NCI-H2227 (cell line): Measurements from ENCODE around the gene FNDC10.
"Not testable (repeated sequence)": the region's sequence is repeated elsewhere in the genome, so short reads cannot be mapped to it uniquely, and the experiment has no call there.

Experiments
- DNase-seq: peaks from one replicate; lab custom pipeline; 2025; ENCODE audit not compliant: unreplicated experiment; lab: John Stamatoyannopoulos, UW

FNDC10 gene

DNA sequence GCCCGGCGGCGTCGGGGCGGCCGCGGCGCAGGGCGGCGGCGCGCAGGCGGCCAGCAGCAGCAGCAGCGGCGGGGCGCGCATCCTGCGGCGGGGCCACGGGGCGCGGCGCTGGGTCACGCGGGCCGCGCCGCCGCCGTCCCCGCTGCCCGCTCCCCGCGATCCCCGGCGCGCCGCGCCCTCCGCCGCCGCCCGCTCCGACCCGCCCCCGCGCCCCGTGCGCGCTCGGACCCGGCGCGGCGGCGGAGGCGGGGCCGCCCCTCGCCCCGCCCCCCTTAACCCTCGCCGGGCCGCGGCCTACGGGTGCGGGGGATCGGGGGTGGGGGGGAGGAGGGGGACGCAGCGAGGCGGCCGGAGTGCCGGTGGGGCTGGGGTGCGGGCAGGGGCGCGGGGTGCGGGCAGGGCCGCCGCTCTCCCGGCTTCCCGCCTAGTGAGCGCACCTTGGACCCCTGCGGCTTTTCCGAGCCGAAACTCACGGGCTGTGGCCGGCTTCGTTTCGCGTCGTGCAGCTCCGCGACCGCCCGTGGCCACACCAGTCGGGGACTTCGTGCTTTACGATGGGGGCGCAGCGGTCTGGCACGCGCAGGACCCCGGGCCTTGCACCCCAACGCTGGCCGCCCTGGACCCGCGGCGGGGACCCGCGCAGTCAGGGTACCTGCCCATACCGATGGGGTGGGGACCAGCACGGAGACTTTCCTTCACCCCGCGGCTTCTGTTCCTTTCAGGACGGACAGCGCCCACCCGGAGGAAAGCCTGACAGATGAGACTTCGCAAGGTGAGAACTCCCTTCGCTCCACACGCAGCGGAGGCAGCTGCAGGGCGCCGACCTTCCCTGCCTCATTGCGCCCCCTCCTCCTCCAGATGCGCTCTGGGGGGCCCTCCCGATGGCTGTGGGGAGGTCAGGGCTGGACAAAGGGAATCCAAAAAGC is at the start of gene FNDC10:
Gene FNDC10, minus strand, starts transcription at position 201 of the 926 bp plus-strand sequence. Its CDS starts 120 bp downstream, at position 81.
- DNase-seq = peak; percentile 45

DNA sequence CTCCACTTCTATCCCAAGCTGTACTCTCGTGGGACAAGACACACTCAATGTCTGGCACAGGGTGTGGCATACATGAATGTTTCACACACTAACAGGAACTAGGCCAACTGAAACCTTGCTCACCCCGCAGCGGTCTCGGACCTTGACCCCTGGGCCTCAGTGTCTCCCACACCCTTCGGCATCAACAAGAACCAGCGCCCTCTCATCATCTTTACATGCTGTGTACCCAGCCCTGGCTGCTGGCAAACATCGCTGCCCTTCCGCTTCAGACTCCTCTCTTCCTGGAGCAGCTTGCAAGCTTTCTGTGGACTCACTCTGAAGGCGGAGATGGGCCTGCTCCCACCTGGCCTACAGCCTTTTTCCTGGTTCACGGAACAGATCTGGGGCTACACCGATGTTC is 48.3 kb upstream of the FNDC10 start:
- not testable (repeated sequence) for DNase-seq

- not testable (repeated sequence) for DNase-seq
These were observed 47.8 kb upstream of the FNDC10 start for GRCh38 chr1:1647567-1648241.

- DNase-seq = not testable (repeated sequence)
These were observed 46.4 kb upstream of the FNDC10 start for GRCh38 chr1:1646326-1646725.

- not testable (repeated sequence) for DNase-seq
These were observed 41.0 kb upstream of the FNDC10 start for GRCh38 chr1:1640711-1641461.

- not testable (repeated sequence) for DNase-seq
These were observed 40.1 kb upstream of the FNDC10 start for GRCh38 chr1:1640081-1640480.

DNA sequence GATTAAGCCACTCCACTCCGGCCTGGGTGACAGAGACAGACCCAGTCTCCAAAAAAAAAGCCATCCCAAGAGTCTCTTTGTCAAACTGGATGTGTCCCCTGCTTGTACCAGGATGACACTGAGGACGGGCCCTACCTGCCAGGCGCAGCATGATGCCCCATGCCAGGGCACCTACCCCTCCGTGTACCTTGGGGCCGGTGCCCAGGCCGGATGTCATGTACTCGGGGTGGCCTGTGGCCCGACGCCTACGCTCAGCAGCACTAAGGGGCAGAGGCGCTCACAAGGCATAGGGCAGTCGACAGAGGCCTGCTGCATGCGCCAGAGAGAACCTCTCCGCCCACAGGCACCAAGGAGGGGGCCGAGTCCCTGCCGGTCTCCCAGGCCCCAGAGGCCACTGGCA is 39.4 kb upstream of the FNDC10 start:
- DNase-seq = not testable (repeated sequence)

- DNase-seq = not testable (repeated sequence)
These were observed 38.6 kb upstream of the FNDC10 start for GRCh38 chr1:1638528-1638927.

GRCh38 chr1:1637479-1637875 is 37.5 kb upstream of the FNDC10 start:
- not testable (repeated sequence) for DNase-seq

- DNase-seq = not testable (repeated sequence)
These were observed 36.9 kb upstream of the FNDC10 start for GRCh38 chr1:1636621-1637478.

DNA sequence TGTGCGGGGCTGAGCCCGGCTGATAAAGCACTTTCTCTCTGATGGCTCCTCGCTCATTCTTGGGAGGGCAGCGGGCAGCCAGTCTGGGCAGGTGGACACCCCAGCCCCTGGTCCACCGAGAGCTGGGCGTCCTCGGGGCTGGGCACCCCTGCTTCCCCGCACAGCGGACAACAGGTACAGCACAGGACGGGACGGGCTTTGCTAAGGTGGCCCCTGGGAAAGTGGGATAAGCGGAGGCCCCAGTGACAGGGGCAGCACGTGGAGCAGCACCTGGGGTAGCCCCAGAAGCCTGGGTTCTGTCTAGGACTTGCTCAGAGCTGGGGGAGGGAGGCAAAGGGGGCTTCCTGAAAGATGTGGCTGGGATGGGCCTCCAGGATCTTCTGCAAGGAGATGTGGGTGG is 34.7 kb upstream of the FNDC10 start:
- not testable (repeated sequence) for DNase-seq

GRCh38 chr1:1633409-1633808 is 33.5 kb upstream of the FNDC10 start:
- DNase-seq = not testable (repeated sequence)

DNA sequence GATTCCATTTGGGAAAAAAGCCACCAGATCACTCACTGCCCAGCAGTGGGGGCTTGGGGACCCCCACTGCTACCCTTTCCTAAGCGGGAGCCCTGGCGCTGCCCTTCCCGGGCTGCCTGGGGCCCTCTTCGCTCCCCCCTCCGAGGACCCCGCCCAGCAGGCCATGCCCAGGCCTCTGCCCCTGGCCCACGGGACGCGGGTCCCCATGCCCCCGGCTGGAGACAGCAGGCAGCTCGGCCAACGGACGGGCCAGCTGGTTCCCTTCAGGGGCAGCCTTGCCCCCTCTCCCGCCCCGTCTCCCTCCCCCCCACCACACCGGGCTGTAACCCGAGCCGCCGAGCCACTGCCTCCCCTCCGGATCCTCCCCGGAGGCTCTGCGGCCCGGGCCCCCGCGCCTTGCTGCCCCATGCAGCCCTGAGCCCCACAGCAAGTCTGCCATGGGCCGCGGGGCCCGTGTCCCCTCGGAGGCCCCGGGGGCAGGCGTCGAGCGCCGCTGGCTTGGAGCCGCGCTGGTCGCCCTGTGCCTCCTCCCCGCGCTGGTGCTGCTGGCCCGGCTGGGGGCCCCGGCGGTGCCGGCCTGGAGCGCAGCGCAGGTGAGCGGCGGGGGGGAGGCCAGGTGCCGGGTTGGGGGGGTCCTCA is 32.0 kb upstream of the FNDC10 start, which contains the start of gene MMP23B:
Gene MMP23B, plus strand, starts transcription at position 392 of the 639 bp plus-strand sequence. Its CDS starts 46 bp downstream, at position 438.
- DNase-seq = no peak

DNA sequence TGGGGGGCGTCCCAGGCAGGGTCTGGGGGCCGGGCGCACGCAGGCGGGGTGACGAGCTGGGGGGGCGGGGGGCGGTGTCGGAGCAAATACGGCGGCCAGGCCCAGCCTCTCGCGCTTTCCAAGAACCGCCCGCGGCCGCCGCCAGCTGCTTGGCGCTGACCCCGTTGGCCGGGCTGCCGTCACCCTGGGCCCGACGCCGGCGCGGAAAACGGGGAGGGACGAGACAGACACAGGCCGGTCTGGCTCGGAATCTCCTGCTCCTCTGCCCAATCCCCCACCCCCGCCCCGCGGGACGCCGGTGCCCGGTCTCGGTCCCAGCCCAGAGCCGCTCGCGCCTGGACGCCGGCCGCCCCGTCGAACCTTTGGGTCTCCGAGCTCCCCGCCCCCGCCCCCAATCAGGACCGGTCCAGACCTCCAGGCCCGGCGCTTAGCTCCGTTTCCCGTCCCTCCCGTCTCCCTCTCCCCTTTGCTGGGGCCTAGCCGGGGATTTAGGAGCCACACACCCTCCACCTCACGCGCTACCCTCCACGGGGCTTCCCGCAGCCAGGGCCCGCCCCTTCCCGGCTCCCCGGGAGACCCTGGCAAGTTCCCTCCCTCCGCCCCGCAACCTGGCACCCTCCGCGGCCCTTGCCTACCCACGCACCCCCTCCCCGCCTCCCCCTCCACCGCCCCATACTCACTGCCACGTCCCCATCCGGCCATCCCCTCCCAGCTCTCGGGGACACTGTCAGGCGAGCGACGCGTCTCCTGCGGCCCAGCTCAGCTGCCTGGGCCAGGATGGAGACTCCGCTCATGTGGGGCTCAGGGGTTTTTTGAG is 31.2 kb upstream of the FNDC10 start:
- DNase-seq = no peak

GRCh38 chr1:1630191-1630964 is 30.4 kb upstream of the FNDC10 start:
- no peak for DNase-seq

DNA sequence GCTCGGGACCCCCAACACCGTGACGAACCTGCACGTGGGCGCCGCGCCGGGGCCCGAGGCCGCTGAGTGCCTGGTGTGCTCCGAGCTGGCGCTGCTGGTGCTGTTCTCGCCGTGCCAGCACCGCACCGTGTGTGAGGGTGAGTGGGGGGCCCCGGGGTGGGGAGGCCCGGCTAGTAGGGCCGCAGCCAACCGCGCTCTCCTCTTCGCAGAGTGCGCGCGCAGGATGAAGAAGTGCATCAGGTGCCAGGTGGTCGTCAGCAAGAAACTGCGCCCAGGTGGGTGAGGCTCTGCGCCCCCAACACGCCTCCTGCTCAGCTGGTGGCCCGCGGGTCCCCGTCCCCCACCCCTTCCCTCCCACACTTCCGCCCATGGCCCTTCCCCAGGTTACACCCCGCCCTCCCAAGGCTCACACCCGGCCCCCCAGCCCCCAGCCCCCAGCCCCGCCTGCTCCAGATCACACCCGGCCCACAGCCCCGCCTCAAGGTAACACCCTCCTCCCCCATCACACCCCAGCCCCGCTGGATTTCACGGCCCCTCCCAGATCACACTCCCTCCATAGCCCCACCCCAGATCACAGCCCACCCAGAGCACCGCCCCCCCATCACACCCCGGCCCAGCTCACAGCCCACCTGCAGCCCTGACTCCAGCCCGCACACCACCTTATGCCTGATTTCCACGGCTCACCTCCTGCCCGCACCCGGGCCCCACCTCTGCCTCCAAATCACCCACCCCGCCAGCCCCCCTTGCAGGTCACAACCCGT is 29.7 kb upstream of the FNDC10 start:
- DNase-seq = no peak

- no peak for DNase-seq
These were observed 29.0 kb upstream of the FNDC10 start for GRCh38 chr1:1628754-1629429.
